HFFc6 (cell line): ENCODE measurements around the gene TSPAN31. TPM values are rescaled to one million over a fixed set of nuclear protein-coding genes. Genes with fewer than 3 reads are reported as not detected.
A peak's percentile ranks its signal among the peaks of the same experiment; 100 is the strongest.

Experiments
- DNase-seq: peaks from one replicate; pipeline ENCODE4 v3.0.0-alpha.2; 2018
- H3K27ac Mint-ChIP-seq: 2 replicates; pipeline ENCODE4 v1.8.0; 2020; ENCODE audit warnings: mild to moderate bottlenecking, mixed read lengths
- H3K27me3 Mint-ChIP-seq: 2 replicates; pipeline ENCODE4 v1.8.0; 2021; ENCODE audit warnings: mild to moderate bottlenecking, moderate library complexity, mixed read lengths; ENCODE audit not compliant: insufficient read depth
- H3K36me3 Mint-ChIP-seq: 2 replicates; pipeline ENCODE4 v1.8.0; 2021; ENCODE audit warnings: low read depth, mixed read lengths
- H3K4me1 Mint-ChIP-seq: 2 replicates; pipeline ENCODE4 v1.8.0; 2020; ENCODE audit warnings: low read depth, mixed read lengths
- H3K4me3 Mint-ChIP-seq: 2 replicates; pipeline ENCODE4 v1.8.0; 2020; ENCODE audit warnings: mild to moderate bottlenecking, moderate library complexity, mixed read lengths
- H3K9me3 Mint-ChIP-seq: 2 replicates; pipeline ENCODE4 v1.8.0; 2020; ENCODE audit warnings: mild to moderate bottlenecking, mixed read lengths
- CTCF ChIP-seq: fragments of 200-600 bp; sonication (generic); IDR thresholded peaks from 2 replicates; pipeline ENCODE4 v1.5.0; 2021; ENCODE audit warnings: antibody characterized with exemption, mild to moderate bottlenecking
- total RNA-seq, 6 experiments: library from RNA; stranded (reverse); fragmentation: NEBNext Ultra II Directional; extraction: Animal tissue kit (Norgen Biotek cat#: 25700); gene quantifications; 2 replicates in 1 of 6; 3 replicates in 5 of 6; pipeline ENCODE4 v1.2.3, GENCODE V29; 2021

TSPAN31 gene
- total RNA-seq, 6 experiments from 2014 or later = 20.3 to 32.3 (median 24.3) TPM

- Mint-ChIP-seq H3K27me3 (peaks cover 2% of the 10 kb centered on the region; the same call in 1 of the 2 replicates), H3K36me3 (no peaks in the 10 kb centered on the region; the same call in 1 of the 2 replicates), H3K4me1 (peaks cover under 1% of the 10 kb centered on the region; the same call in 1 of the 2 replicates), H3K9me3 (no peaks in the 10 kb centered on the region), H3K4me3 (peak overlapping the region; percentile 49), H3K27ac (peak overlapping the region; percentile 61)
- no peak for TF ChIP-seq CTCF
- no peak for DNase-seq
Observed at GRCh38 chr12:57727758-57728395, 17.0 kb upstream of the TSPAN31 start.

DNA sequence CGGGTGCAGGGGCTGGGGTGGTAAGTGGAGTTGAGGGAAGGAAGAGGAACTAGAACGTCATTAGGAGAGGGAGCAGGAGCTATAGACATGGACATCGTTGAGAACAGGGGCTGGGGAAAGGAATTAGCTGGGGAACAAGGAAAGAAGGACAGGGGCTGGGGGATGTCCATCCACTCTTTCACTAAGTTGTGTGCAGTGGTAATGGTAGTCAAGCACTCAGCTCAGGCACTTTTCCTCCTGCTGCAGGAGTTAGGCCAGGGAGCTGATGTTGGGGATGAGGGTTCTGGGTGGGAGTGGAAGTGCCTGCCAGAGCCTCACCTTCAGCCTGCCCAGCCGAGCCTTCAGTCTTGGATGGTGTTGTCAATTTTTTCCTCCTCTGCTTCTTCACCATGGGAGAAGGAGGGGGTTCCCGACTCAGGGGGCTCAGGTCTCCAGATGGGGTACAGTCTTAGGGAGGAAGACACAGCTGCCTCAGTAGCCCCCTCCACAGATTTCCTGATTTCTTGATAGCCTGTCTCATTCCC, 15.5 kb upstream of the TSPAN31 start:
- no peak for TF ChIP-seq CTCF
- no peaks in the 10 kb centered on the region; the same call in 1 of the 2 replicates for H3K36me3 Mint-ChIP-seq
- H3K4me1 Mint-ChIP-seq = peaks cover 11% of the 10 kb centered on the region
- H3K4me3 Mint-ChIP-seq = no peak overlapping the region
- peak overlapping the region; percentile 20; the same call in 1 of the 2 replicates for H3K27ac Mint-ChIP-seq
- no peaks in the 10 kb centered on the region for H3K9me3 Mint-ChIP-seq
- no peak for DNase-seq
- H3K27me3 Mint-ChIP-seq = peaks cover 4% of the 10 kb centered on the region

- Mint-ChIP-seq H3K9me3 (no peaks in the 10 kb centered on the region), H3K27me3 (peaks cover 4% of the 10 kb centered on the region), H3K27ac (no peak overlapping the region), H3K36me3 (no peaks in the 10 kb centered on the region; the same call in 1 of the 2 replicates), H3K4me1 (peaks cover 22% of the 10 kb centered on the region), H3K4me3 (no peak overlapping the region)
- DNase-seq = no peak
- TF ChIP-seq CTCF = no peak
Observed at GRCh38 chr12:57730336-57731067, 14.3 kb upstream of the TSPAN31 start.

- Mint-ChIP-seq H3K36me3 (no peaks in the 10 kb centered on the region; the same call in 1 of the 2 replicates), H3K4me1 (peaks cover 29% of the 10 kb centered on the region), H3K27ac (no peak overlapping the region), H3K4me3 (no peak overlapping the region), H3K9me3 (no peaks in the 10 kb centered on the region), H3K27me3 (peaks cover 6% of the 10 kb centered on the region)
- no peak for DNase-seq
- no peak for TF ChIP-seq CTCF
Observed at GRCh38 chr12:57731411-57732080, 13.3 kb upstream of the TSPAN31 start.

- H3K4me1 Mint-ChIP-seq = peaks cover 34% of the 10 kb centered on the region
- H3K9me3 Mint-ChIP-seq = no peaks in the 10 kb centered on the region
- TF ChIP-seq CTCF = no peak
- H3K27ac Mint-ChIP-seq = no peak overlapping the region
- no peaks in the 10 kb centered on the region; the same call in 1 of the 2 replicates for H3K36me3 Mint-ChIP-seq
- no peak overlapping the region for H3K4me3 Mint-ChIP-seq
- H3K27me3 Mint-ChIP-seq = peaks cover 13% of the 10 kb centered on the region
- DNase-seq = no peak
Observed at GRCh38 chr12:57732270-57732669, 12.6 kb upstream of the TSPAN31 start.
